ENCODE measurements around the gene TSPAN17.

The TSPAN17 gene

GRCh38 chr5:176658817-176659511 lies 11.7 kb downstream of the TSPAN17 start:
- no peak for ATAC-seq

DNA sequence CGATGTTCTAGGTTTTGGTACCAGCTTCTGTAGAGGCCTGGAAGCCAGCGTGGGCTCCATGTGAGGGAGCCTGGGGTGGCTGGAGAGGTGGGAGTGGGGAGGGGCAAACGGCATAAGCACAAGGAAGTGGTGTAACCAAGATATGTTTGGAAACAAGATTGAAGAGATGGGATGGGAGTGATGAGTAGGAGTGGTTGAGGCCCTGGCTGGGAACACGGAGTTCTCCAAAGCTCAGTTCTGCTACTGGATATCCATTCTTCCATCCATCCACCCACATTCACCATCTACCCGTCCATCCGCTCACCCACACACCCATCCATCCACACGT lies 12.2 kb downstream of the TSPAN17 start:
- TF ChIP-seq ZNF565 (CRISPR knock-in tag; conservative IDR thresholded peaks at IDR 0.05; ENCODE audit: low read depth) (no peak), ISL1 (CRISPR knock-in tag; IDR thresholded peaks at IDR 0.05) (no peak), SNAI2 (CRISPR knock-in tag; IDR thresholded peaks at IDR 0.05) (no peak), CSDC2 (CRISPR knock-in tag; IDR thresholded peaks at IDR 0.05) (no peak), ESRRG (CRISPR knock-in tag; IDR thresholded peaks at IDR 0.05) (no peak), GLIS3 (CRISPR knock-in tag; IDR thresholded peaks at IDR 0.05) (no peak), CREB5 (CRISPR knock-in tag; IDR thresholded peaks at IDR 0.05; ENCODE audit: low read depth) (no peak)
- TF ChIP-seq, protein P1, sequence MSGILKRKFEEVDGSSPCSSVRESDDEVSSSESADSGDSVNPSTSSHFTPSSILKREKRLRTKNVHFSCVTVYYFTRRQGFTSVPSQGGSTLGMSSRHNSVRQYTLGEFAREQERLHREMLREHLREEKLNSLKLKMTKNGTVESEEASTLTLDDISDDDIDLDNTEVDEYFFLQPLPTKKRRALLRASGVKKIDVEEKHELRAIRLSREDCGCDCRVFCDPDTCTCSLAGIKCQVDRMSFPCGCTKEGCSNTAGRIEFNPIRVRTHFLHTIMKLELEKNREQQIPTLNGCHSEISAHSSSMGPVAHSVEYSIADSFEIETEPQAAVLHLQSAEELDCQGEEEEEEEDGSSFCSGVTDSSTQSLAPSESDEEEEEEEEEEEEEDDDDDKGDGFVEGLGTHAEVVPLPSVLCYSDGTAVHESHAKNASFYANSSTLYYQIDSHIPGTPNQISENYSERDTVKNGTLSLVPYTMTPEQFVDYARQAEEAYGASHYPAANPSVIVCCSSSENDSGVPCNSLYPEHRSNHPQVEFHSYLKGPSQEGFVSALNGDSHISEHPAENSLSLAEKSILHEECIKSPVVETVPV (CRISPR knock-in tag; IDR thresholded peaks at IDR 0.05) = no peak

More at GRCh38 chr5:176658817-176659511, 11.7 kb downstream of the TSPAN17 start:
- TF ChIP-seq ZFP30 (CRISPR knock-in tag; IDR thresholded peaks at IDR 0.05) (no peak), ESRRG (CRISPR knock-in tag; IDR thresholded peaks at IDR 0.05) (no peak), SNAI2 (CRISPR knock-in tag; IDR thresholded peaks at IDR 0.05) (no peak), CREB5 (CRISPR knock-in tag; IDR thresholded peaks at IDR 0.05; ENCODE audit: low read depth) (no peak), ARNTL (CRISPR knock-in tag; IDR thresholded peaks at IDR 0.05; ENCODE audit: borderline replicate concordance, low read depth) (no peak), TOX (CRISPR knock-in tag; IDR thresholded peaks at IDR 0.05; ENCODE audit: borderline replicate concordance) (no peak), TCF4 (CRISPR knock-in tag; IDR thresholded peaks at IDR 0.05; ENCODE audit: borderline replicate concordance) (no peak), ZNF8 (CRISPR knock-in tag; IDR thresholded peaks at IDR 0.05) (no peak), OSR1 (CRISPR knock-in tag; IDR thresholded peaks at IDR 0.05) (no peak), POU6F1 (CRISPR knock-in tag; IDR thresholded peaks at IDR 0.05; ENCODE audit: borderline replicate concordance, low read depth) (no peak)
- TF ChIP-seq, protein P1 (CRISPR knock-in tag; IDR thresholded peaks at IDR 0.05) = no peak
- TF ChIP-seq, protein P2, sequence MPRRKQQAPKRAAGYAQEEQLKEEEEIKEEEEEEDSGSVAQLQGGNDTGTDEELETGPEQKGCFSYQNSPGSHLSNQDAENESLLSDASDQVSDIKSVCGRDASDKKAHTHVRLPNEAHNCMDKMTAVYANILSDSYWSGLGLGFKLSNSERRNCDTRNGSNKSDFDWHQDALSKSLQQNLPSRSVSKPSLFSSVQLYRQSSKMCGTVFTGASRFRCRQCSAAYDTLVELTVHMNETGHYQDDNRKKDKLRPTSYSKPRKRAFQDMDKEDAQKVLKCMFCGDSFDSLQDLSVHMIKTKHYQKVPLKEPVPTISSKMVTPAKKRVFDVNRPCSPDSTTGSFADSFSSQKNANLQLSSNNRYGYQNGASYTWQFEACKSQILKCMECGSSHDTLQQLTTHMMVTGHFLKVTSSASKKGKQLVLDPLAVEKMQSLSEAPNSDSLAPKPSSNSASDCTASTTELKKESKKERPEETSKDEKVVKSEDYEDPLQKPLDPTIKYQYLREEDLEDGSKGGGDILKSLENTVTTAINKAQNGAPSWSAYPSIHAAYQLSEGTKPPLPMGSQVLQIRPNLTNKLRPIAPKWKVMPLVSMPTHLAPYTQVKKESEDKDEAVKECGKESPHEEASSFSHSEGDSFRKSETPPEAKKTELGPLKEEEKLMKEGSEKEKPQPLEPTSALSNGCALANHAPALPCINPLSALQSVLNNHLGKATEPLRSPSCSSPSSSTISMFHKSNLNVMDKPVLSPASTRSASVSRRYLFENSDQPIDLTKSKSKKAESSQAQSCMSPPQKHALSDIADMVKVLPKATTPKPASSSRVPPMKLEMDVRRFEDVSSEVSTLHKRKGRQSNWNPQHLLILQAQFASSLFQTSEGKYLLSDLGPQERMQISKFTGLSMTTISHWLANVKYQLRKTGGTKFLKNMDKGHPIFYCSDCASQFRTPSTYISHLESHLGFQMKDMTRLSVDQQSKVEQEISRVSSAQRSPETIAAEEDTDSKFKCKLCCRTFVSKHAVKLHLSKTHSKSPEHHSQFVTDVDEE (CRISPR knock-in tag; IDR thresholded peaks at IDR 0.05) = no peak

DNA sequence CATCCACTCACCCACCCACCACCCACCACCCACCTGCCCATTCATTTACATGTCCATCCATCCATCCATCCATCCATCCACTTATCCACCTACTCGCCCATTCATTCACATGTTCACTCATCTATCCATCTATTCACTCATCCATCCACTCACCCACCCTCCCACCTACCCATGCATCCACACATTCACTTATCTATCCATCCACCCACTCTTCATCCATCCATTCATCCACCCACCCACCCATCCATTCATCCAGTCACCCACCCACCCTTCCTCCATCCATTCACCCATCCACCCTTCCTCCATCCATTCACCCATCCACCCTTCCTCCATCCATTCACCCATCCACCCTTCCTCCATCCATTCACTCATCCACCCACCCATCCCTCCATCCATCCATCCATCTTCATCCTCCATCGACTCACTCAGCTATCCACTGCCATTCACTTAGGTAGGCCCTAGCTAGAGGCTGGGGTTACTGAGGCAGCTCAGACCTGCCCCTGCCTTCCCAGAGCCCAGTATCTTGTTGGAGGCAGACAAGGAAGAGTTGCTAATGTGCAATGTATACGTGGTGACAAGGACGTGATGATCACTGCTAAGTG lies 12.7 kb downstream of the TSPAN17 start:
- ATAC-seq = no peak
- TF ChIP-seq PATZ1 (CRISPR knock-in tag; IDR thresholded peaks at IDR 0.05; ENCODE audit: borderline replicate concordance) = no peak
- TF ChIP-seq POU6F1 (CRISPR knock-in tag; IDR thresholded peaks at IDR 0.05; ENCODE audit: borderline replicate concordance, low read depth) = no peak
- no peak for TF ChIP-seq ARNTL (CRISPR knock-in tag; IDR thresholded peaks at IDR 0.05; ENCODE audit: borderline replicate concordance, low read depth)
- no peak for TF ChIP-seq BACH2 (CRISPR knock-in tag; IDR thresholded peaks at IDR 0.05; ENCODE audit: borderline replicate concordance)
- TF ChIP-seq CREB5 (CRISPR knock-in tag; IDR thresholded peaks at IDR 0.05; ENCODE audit: low read depth) = no peak

More for the DNA sequence above, 12.2 kb downstream of the TSPAN17 start:
- no peak for ATAC-seq

Measured in SK-N-SH treated with all-trans-retinoic acid at 6 μM for 48 hours (cell line).